Heart right ventricle (tissue), 16 donors: ENCODE data around the gene CCDC175. TPM values are rescaled to one million over a fixed set of nuclear protein-coding genes. Genes with fewer than 3 reads are reported as not detected.

Source experiments
- ATAC-seq, 8 donors: fragments of 200-7000 bp; cut with Tn5 transposase; one replicate each; pipeline ENCODE4 v1.9.1; 2020; ENCODE audit warnings: mild to moderate bottlenecking in 8 of 8, moderate library complexity in 8 of 8, moderate number of reproducible peaks in 1 of 8
- DNase-seq, 2 donors: peaks; one replicate each; pipeline ENCODE4 v3.0.0-alpha.2; 2020
- H3K27ac ChIP-seq, 10 donors: fragments of 200-600 bp; sonication (generic) in 2 of 10; one replicate each; pipeline versions ENCODE4 v1.5.0 to v1.8.0; 2020 to 2022; ENCODE audit warnings: mild to moderate bottlenecking in 3 of 10
- H3K27me3 ChIP-seq, 7 donors: fragments of 200-600 bp; one replicate each; pipeline ENCODE4 v1.8.0; 2021 to 2022; ENCODE audit warnings: mild to moderate bottlenecking in 2 of 7
- H3K36me3 ChIP-seq, 9 donors: fragments of 200-600 bp; sonication (generic) in 1 of 9; one replicate each; pipeline versions ENCODE4 v1.5.0 to v1.8.0; 2020 to 2022; ENCODE audit warnings: mild to moderate bottlenecking in 2 of 9
- H3K4me1 ChIP-seq, 9 donors: fragments of 200-600 bp; sonication (generic) in 1 of 9; one replicate each; pipeline versions ENCODE4 v1.5.0 to v1.8.0; 2020 to 2022; ENCODE audit warnings: mild to moderate bottlenecking in 4 of 9
- H3K4me3 ChIP-seq, 10 donors: fragments of 200-600 bp; sonication (generic) in 2 of 10; one replicate each; pipeline versions ENCODE4 v1.5.0 to v1.8.0; 2020 to 2022; ENCODE audit warnings: mild to moderate bottlenecking in 7 of 10, moderate library complexity in 2 of 10
- H3K9me3 ChIP-seq, 11 donors: fragments of 200-600 bp in 10 of 11; sonication (generic) in 2 of 11; one replicate each; pipeline versions ENCODE4 v1.5.0 to v1.8.0; 2013 to 2022; ENCODE audit warnings: mild to moderate bottlenecking in 2 of 11, control low read depth in 1 of 11, moderate library complexity in 1 of 11
- CTCF ChIP-seq, 9 donors: fragments of 200-600 bp; sonication (generic) in 2 of 9; IDR thresholded peaks; one replicate each; pipeline versions ENCODE4 v1.5.0 to v1.8.0; 2021 to 2022; ENCODE audit warnings: antibody characterized with exemption in 9 of 9, mild to moderate bottlenecking in 5 of 9, moderate library complexity in 1 of 9
- WGBS, 2 donors: extraction: QIAGEN DNeasy Blood & Tissue Kit; methylation state at CpG; one replicate each; pipeline ENCODE4 v1.1.7; 2013; ENCODE audit warnings: inconsistent platforms in 1 of 2; 5-methylcytosine and 5-hydroxymethylcytosine counted together
- intact Hi-C, 10 donors: fragments of 100-400 bp; cut with DNase I; formaldehyde crosslinking; loops; one replicate each; pipeline versions ENCODE4 v1.11.1 to v1.14.2; 2022
- polyA plus RNA-seq, 2 donors: library from polyadenylated mRNA; stranded (reverse); fragments of 200-250 nt; gene quantifications; one replicate each; pipeline ENCODE4 v1.2.3, GENCODE V29; 2013
- total RNA-seq, 10 donors: library from RNA; stranded (reverse); fragmentation: NEBNext Ultra II Directional in 3 of 10; extraction: Animal tissue kit (Norgen Biotek cat#: 25700) in 3 of 10; gene quantifications; one replicate each; pipeline versions ENCODE4 v1.2.1 to v1.2.4, GENCODE V29; 2021 to 2023
- donor health status: Arrhythmogenic right ventricular cardiomyopathy.
- donor health status: ischemic (EF 13 %, LVEDD 7.1; RV severe dilation, severe dysfunction).
- donor health status: healthy with polysubstance abuse.
- donor health status: DM: no; HTN: yes; CAD: no.
- donor health status: DM: no; HTN: no; CAD: no.
- donor health status: ischemic (EF 25% LVEDD 6.9; RV normal size, moderate dysfunction).
- donor health status: ischemic (EF 25% LVEDD 5.7; RV mildly dilated, moderate dysfunction).
- donor health status: healthy.
- donor health status: DM: yes; HTN: yes; CAD: no.
- donor health status: Ischemic cardiomyopathy.
- donor health status: ischemic (EF 35%, LVEDD 5.7; RV mildly dilated, moderate dysfunction).
- donor health status: nonischemic (EF 11% LVEDD 7.7; RV severe dilation, severe dysfunction).
- donor health status: DM: yes; HTN: yes; CAD: no.
- donor health status: PGD.
- donor health status: ischemic (EF 29% LVEDD 5.4; RV normal size, mild dysfunction).
- donor health status: nonischemic (EF 23%, LVEDD 6.1; RV moderate dilation, normal function).

The CCDC175 gene
- total and polyA plus RNA-seq, 12 donors = not detected

GRCh38 chr14:59565087-59565486 lies 11.5 kb downstream of the CCDC175 start:
- no peak for DNase-seq

GRCh38 chr14:59564366-59564765 lies 12.2 kb downstream of the CCDC175 start:
- peaks cover 0 to 33% (median 6%) of the 10 kb centered on the region in 7 donors for H3K27me3 ChIP-seq
- 10 to 14% methylated on average over 2 of the region's 2 CpGs for WGBS, 2 donors
- intact Hi-C loops = no loop called here
- H3K4me1 ChIP-seq = no peaks in the 10 kb centered on the region
- H3K27ac ChIP-seq = no peak overlapping the region
- no peaks in the 10 kb centered on the region for H3K9me3 ChIP-seq
- H3K36me3 ChIP-seq = no peaks in the 10 kb centered on the region
- ATAC-seq (no peak), DNase-seq (no peak)
- no peak for TF ChIP-seq CTCF (IDR thresholded peaks at IDR 0.05)
- H3K4me3 ChIP-seq = no peak overlapping the region

More at GRCh38 chr14:59565087-59565486, 11.5 kb downstream of the CCDC175 start:
- H3K27me3 ChIP-seq = peaks cover 0 to 33% (median 6%) of the 10 kb centered on the region in 7 donors
- ATAC-seq = no peak
- no peaks in the 10 kb centered on the region for H3K36me3 ChIP-seq
- no peaks in the 10 kb centered on the region for H3K4me1 ChIP-seq
- H3K27ac ChIP-seq = no peak overlapping the region
- 68 to 79% methylated on average over 1 of the region's 1 CpG for WGBS, 2 donors
- intact Hi-C loops = no loop called here
- no peak overlapping the region for H3K4me3 ChIP-seq
- no peaks in the 10 kb centered on the region for H3K9me3 ChIP-seq
- no peak for TF ChIP-seq CTCF (IDR thresholded peaks at IDR 0.05)

GRCh38 chr14:59547310-59547709 lies 29.3 kb downstream of the CCDC175 start:
- Histone ChIP-seq H3K9me3 (peaks cover 0 to 11% (median 0%) of the 10 kb centered on the region in 11 donors), H3K4me1 (no peaks in the 10 kb centered on the region), H3K4me3 (no peak overlapping the region), H3K27me3 (peaks cover 0 to 25% (median 3%) of the 10 kb centered on the region in 7 donors), H3K36me3 (no peaks in the 10 kb centered on the region), H3K27ac (no peak overlapping the region)
- ATAC-seq = no peak
- no peak for DNase-seq
- WGBS, 2 donors = 82 to 87% methylated on average over 2 of the region's 2 CpGs
- intact Hi-C loops = no loop called here
- no peak for TF ChIP-seq CTCF (IDR thresholded peaks at IDR 0.05)

GRCh38 chr14:59543873-59544272 lies 32.7 kb downstream of the CCDC175 start:
- H3K4me3 ChIP-seq = no peak overlapping the region
- peaks cover 0 to 25% (median 4%) of the 10 kb centered on the region in 7 donors for H3K27me3 ChIP-seq
- no peaks in the 10 kb centered on the region for H3K4me1 ChIP-seq
- no peak overlapping the region for H3K27ac ChIP-seq
- no peaks in the 10 kb centered on the region for H3K36me3 ChIP-seq
- intact Hi-C loops = no loop called here
- WGBS, 2 donors = 33 to 35% methylated on average over 7 of the region's 7 CpGs
- ATAC-seq = no peak
- TF ChIP-seq CTCF (IDR thresholded peaks at IDR 0.05) = no peak
- DNase-seq = no peak
- no peaks in the 10 kb centered on the region for H3K9me3 ChIP-seq
